SW 1271 (cell line): ENCODE data around the gene UPK2.
"Not testable (repeated sequence)": the region's sequence is repeated elsewhere in the genome, so short reads cannot be mapped to it uniquely, and the experiment has no call there.

Experiments used
- DNase-seq, 2 experiments: peaks; one replicate each; lab custom pipeline; 2025; lab: John Stamatoyannopoulos, UW

Gene UPK2

DNA sequence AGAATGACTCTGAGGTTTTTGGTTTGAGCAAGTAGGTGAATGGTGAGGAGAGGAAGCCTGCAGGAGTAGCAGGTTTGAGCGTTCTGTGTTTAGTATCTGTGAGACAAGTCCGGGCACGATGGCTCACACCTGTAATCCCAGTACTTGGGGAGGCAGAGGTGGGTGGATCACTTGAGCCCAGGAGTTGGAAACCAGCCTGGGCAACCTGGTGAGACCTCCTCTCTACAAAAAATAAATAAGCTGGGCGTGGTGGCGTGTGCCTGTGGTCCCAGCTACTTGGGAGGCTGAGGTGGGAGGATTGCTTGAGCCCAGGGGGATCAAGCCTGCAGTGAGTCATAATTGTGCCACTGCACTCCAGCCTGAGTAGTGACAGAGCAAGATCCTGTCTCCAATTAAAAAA lies 32.2 kb downstream of the UPK2 start:
- DNase-seq = no peak

DNA sequence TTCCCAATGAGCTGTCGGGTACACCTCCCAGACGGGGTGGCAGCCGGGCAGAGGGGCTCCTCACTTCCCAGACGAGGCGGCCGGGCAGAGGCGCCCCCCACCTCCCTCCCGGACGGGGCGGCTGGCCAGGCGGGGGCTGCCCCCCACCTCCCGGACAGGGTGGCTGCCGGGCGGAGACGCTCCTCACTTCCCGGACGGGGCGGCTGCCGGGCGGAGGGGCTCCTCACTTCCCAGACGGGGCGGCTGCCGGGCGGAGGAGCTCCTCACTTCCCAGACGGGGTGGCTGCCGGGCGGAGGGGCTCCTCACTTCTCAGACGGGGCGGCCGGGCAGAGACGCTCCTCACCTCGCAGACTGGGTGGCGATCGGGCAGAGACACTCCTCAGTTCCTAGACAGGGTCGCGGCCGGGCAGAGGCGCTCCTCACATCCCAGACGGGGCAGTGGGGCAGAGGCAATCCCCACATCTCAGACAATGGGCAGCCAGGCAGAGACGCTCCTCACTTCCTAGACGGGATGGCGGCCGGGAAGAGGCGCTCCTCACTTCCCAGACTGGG lies 35.5 kb downstream of the UPK2 start:
- not testable (repeated sequence) for DNase-seq

- DNase-seq = no peak
Measured at GRCh38 chr11:118996926-118997626, 41.0 kb downstream of the UPK2 start.

GRCh38 chr11:118997627-118998387 lies 41.7 kb downstream of the UPK2 start, which contains the start of gene CENATAC:
Gene CENATAC, plus strand, starts transcription at chr11:118998138. Its CDS starts 60 bp downstream, at chr11:118998198.
- DNase-seq = peak; percentile 80 to 92

DNA sequence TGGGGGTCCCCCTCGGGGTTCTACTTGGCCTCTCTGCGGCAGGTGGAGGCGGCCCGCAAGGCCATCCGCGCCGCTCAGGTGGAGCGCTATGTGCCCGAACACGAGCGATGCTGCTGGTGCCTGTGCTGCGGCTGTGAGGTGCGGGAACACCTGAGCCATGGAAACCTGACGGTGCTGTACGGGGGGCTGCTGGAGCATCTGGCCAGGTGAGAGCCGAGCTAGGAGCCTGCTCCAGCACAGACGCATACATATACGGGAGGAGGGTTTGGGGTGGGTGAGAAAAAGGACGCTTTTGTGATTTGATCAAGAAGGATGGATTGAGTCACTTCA lies 42.3 kb downstream of the UPK2 start:
- DNase-seq = no peak

GRCh38 chr11:118998822-118999221 lies 42.7 kb downstream of the UPK2 start:
- DNase-seq = peak; percentile 46 to 75

- DNase-seq = no peak
Measured at GRCh38 chr11:119000906-119001305, 44.8 kb downstream of the UPK2 start.

GRCh38 chr11:119006656-119007055 lies 50.6 kb downstream of the UPK2 start:
- no peak for DNase-seq
